Body of pancreas (tissue), 4 donors: ENCODE data around the gene TAPT1.
"Not testable (repeated sequence)": the region's sequence is repeated elsewhere in the genome, so short reads cannot be mapped to it uniquely, and the experiment has no call there.

Experiments
- POLR2A ChIP-seq, 3 donors: fragments of 450-650 bp; IDR thresholded peaks; one replicate each; pipeline ENCODE4 v1.6.1; 2016; ENCODE audit warnings: antibody characterized with exemption in 3 of 3, mild to moderate bottlenecking in 2 of 3
- TF ChIP-seq, protein P1 (sequence below), 7 experiments: fragments of 450-650 bp in 4 of 7; fragments of 200-600 bp in 3 of 7; sonication (generic) in 3 of 7; IDR thresholded peaks; one replicate each; pipeline ENCODE4 v1.5.1; 2016 to 2019; ENCODE audit warnings: antibody characterized with exemption in 7 of 7

DNA sequence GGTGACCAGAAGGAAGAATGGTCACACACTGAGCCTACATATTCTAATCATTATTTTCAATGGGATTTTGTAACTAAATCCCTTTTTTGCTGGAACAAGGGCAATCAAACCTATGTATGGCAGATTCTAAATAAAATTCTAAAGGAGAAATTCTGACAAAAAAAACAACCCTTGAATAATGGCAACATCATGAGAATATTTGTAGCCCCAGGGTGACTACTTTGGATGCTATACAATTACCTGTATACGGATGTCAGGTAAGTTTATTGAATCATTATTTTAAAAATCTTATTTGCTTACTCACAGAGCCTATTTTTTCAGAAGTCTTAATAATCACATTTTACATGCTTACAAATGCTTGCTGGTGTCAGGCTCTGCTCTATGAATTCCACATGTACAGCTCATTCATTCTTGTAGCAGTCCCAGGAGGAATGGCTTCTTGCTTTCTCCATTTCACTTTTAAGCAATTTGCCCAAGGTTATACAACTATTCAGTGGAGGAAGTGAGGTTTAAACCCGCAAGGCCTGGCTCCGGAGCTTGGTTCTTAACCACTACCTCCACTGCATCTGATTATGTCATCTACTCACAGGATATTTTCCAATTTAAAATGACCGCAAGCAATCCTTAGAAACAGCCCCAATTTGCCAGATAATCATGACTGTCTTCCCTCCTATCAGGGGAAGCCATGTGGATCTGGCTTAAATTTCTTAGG, 43.6 kb upstream of the TAPT1 start:
- not testable (repeated sequence) for TF ChIP-seq POLR2A (IDR thresholded peaks at IDR 0.05)
- TF ChIP-seq, protein P1, sequence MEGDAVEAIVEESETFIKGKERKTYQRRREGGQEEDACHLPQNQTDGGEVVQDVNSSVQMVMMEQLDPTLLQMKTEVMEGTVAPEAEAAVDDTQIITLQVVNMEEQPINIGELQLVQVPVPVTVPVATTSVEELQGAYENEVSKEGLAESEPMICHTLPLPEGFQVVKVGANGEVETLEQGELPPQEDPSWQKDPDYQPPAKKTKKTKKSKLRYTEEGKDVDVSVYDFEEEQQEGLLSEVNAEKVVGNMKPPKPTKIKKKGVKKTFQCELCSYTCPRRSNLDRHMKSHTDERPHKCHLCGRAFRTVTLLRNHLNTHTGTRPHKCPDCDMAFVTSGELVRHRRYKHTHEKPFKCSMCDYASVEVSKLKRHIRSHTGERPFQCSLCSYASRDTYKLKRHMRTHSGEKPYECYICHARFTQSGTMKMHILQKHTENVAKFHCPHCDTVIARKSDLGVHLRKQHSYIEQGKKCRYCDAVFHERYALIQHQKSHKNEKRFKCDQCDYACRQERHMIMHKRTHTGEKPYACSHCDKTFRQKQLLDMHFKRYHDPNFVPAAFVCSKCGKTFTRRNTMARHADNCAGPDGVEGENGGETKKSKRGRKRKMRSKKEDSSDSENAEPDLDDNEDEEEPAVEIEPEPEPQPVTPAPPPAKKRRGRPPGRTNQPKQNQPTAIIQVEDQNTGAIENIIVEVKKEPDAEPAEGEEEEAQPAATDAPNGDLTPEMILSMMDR (IDR thresholded peaks at IDR 0.05): not testable (repeated sequence)
